ENCODE measurements around the gene TADA1. TPM values are rescaled to one million over a fixed set of nuclear protein-coding genes. Genes with fewer than 3 reads are reported as not detected.

Gene TADA1
- total RNA-seq, 1 experiment from 2014 or later: 16.6 TPM

DNA sequence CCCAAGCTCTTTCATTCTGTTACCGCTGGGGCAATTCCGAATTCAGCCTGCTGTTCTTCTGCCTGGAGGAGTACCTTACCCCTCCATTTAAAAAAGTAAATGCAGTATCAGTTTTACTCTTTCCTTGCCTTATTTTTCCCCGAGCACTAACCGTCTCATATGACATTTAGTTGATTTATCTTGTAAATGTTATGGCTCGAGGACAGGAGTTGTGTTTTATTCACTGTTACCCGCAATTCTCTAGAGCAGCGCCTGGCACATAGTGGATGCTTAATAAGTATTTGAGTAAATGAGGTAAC is 425 bp upstream of the TADA1 start (continued):
- TF ChIP-seq, protein P1, sequence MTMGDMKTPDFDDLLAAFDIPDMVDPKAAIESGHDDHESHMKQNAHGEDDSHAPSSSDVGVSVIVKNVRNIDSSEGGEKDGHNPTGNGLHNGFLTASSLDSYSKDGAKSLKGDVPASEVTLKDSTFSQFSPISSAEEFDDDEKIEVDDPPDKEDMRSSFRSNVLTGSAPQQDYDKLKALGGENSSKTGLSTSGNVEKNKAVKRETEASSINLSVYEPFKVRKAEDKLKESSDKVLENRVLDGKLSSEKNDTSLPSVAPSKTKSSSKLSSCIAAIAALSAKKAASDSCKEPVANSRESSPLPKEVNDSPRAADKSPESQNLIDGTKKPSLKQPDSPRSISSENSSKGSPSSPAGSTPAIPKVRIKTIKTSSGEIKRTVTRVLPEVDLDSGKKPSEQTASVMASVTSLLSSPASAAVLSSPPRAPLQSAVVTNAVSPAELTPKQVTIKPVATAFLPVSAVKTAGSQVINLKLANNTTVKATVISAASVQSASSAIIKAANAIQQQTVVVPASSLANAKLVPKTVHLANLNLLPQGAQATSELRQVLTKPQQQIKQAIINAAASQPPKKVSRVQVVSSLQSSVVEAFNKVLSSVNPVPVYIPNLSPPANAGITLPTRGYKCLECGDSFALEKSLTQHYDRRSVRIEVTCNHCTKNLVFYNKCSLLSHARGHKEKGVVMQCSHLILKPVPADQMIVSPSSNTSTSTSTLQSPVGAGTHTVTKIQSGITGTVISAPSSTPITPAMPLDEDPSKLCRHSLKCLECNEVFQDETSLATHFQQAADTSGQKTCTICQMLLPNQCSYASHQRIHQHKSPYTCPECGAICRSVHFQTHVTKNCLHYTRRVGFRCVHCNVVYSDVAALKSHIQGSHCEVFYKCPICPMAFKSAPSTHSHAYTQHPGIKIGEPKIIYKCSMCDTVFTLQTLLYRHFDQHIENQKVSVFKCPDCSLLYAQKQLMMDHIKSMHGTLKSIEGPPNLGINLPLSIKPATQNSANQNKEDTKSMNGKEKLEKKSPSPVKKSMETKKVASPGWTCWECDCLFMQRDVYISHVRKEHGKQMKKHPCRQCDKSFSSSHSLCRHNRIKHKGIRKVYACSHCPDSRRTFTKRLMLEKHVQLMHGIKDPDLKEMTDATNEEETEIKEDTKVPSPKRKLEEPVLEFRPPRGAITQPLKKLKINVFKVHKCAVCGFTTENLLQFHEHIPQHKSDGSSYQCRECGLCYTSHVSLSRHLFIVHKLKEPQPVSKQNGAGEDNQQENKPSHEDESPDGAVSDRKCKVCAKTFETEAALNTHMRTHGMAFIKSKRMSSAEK (CRISPR knock-in tag; IDR thresholded peaks at IDR 0.05; ENCODE audit: borderline replicate concordance): no peak
- no peak for TF ChIP-seq ZBTB21 (CRISPR knock-in tag; IDR thresholded peaks at IDR 0.05; ENCODE audit: borderline replicate concordance)
- TF ChIP-seq, protein P2, sequence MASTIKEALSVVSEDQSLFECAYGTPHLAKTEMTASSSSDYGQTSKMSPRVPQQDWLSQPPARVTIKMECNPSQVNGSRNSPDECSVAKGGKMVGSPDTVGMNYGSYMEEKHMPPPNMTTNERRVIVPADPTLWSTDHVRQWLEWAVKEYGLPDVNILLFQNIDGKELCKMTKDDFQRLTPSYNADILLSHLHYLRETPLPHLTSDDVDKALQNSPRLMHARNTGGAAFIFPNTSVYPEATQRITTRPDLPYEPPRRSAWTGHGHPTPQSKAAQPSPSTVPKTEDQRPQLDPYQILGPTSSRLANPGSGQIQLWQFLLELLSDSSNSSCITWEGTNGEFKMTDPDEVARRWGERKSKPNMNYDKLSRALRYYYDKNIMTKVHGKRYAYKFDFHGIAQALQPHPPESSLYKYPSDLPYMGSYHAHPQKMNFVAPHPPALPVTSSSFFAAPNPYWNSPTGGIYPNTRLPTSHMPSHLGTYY (CRISPR knock-in tag; IDR thresholded peaks at IDR 0.05): no peak

DNA sequence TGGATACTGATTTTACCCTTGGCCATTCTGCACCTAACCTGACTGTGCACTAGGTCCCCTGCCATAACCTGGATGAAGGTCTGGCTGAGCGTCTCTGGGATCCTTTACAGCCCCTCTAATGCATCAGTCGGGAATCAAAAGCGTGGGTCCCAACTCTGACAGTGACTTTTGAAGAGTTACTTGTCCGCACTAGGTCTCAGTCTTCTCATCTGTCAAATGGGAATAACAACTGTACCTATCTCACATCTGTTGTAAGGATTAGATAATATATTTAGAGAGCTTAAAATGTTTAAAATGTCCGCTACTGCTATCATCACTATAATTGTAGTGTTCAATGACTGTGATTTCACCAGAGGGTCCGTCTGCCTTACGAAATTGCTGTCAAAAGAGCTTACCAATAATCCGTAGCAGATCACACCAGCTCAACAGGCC is 746 bp downstream of the TADA1 start:
- Mint-ChIP-seq H3K9me3 (peaks cover 6% of the 10 kb centered on the region), H3K4me3 (peak overlapping the region; percentile 94), H3K4me1 (peaks cover 41% of the 10 kb centered on the region), H3K27me3 (ENCODE audit: low read depth) (peaks cover 2% of the 10 kb centered on the region; the same call in 1 of the 2 replicates), H3K27ac (peak overlapping the region; percentile 87), H3K36me3 (peaks cover 5% of the 10 kb centered on the region; the same call in 1 of the 2 replicates)
- ChIA-PET POLR2A (interaction anchor here (0.7 to 1.3 kb wide), 5 partner anchors 9 to 46 kb away, joined by 3 to 11 read pairs (median 4); partner anchors contain the start of gene POGK), CTCF (interaction anchor here (1.1 to 1.7 kb wide), 6 partner anchors 9 to 185 kb away, joined by 3 to 23 read pairs (median 10); partner anchors contain the start of gene POGK)
- DNase-seq (ENCODE audit: low spot score) (no peak), ATAC-seq (no peak)
- TF ChIP-seq GTF2I (CRISPR knock-in tag; conservative IDR thresholded peaks at IDR 0.05) (peak; percentile 42; the same call in 1 of the 2 replicates), MYBL2 (CRISPR knock-in tag; IDR thresholded peaks at IDR 0.05) (no peak), RELA (CRISPR knock-in tag; IDR thresholded peaks at IDR 0.05; ENCODE audit: borderline replicate concordance) (no peak)

DNA sequence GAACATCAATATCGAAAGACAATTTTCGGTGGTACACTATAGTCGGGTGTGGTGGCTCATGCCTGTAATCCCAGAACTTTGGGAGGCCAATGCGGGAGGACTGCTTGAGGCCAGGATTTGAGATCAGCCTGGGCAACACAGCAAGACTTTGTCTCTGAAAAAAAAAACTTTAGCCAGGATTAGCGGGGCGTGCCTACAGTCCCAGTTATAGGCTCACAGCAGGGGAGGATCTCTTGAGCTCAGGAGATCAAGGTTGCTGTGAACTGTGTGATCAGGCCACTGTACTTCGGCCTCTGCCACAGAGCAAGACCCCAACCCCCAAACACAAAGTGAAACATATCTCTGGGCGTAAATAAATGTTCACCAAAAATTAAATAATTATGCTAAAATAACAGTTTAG is 1.6 kb downstream of the TADA1 start:
- 0 out of 2 replicates have a peak, but pooled peaks have one; percentile 38 for TF ChIP-seq ZNF121 (CRISPR knock-in tag; IDR thresholded peaks at IDR 0.05)
- TF ChIP-seq, protein P3, sequence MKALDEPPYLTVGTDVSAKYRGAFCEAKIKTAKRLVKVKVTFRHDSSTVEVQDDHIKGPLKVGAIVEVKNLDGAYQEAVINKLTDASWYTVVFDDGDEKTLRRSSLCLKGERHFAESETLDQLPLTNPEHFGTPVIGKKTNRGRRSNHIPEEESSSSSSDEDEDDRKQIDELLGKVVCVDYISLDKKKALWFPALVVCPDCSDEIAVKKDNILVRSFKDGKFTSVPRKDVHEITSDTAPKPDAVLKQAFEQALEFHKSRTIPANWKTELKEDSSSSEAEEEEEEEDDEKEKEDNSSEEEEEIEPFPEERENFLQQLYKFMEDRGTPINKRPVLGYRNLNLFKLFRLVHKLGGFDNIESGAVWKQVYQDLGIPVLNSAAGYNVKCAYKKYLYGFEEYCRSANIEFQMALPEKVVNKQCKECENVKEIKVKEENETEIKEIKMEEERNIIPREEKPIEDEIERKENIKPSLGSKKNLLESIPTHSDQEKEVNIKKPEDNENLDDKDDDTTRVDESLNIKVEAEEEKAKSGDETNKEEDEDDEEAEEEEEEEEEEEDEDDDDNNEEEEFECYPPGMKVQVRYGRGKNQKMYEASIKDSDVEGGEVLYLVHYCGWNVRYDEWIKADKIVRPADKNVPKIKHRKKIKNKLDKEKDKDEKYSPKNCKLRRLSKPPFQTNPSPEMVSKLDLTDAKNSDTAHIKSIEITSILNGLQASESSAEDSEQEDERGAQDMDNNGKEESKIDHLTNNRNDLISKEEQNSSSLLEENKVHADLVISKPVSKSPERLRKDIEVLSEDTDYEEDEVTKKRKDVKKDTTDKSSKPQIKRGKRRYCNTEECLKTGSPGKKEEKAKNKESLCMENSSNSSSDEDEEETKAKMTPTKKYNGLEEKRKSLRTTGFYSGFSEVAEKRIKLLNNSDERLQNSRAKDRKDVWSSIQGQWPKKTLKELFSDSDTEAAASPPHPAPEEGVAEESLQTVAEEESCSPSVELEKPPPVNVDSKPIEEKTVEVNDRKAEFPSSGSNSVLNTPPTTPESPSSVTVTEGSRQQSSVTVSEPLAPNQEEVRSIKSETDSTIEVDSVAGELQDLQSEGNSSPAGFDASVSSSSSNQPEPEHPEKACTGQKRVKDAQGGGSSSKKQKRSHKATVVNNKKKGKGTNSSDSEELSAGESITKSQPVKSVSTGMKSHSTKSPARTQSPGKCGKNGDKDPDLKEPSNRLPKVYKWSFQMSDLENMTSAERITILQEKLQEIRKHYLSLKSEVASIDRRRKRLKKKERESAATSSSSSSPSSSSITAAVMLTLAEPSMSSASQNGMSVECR (CRISPR knock-in tag; IDR thresholded peaks at IDR 0.05; ENCODE audit: borderline replicate concordance): no peak
- H3K9me3 Mint-ChIP-seq: peaks cover 6% of the 10 kb centered on the region
- ATAC-seq (no peak), DNase-seq (ENCODE audit: low spot score) (no peak)
- peaks cover 2% of the 10 kb centered on the region; the same call in 1 of the 2 replicates for H3K27me3 Mint-ChIP-seq (ENCODE audit: low read depth)
- no peak overlapping the region for H3K27ac Mint-ChIP-seq
- CTCF ChIA-PET: no interaction called here
- POLR2A ChIA-PET: no interaction called here
- peaks cover 5% of the 10 kb centered on the region for H3K36me3 Mint-ChIP-seq
- peak overlapping the region; percentile 37; the same call in 1 of the 2 replicates for H3K4me3 Mint-ChIP-seq
- peaks cover 44% of the 10 kb centered on the region for H3K4me1 Mint-ChIP-seq

DNA sequence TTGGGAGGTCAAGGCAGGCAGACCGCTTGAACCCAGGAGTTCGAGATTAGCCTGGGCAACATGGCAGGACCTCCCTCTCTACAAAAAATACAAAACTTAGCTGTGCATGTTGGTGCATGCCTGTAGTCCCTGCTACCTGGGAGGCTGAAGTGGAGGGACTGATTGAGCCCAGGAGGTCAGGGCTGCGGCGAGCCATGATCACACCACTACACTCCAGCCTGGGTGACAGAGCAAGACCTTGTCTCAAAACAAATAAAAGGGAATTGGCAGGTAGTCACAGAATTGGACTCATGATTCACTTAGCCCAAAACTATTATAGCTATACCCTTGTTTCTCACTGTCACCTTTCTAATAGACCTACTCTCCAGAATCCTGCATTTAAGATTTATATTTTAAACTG is 5.5 kb downstream of the TADA1 start:
- no peaks in the 10 kb centered on the region for H3K27me3 Mint-ChIP-seq (ENCODE audit: low read depth)
- ChIA-PET CTCF (no interaction called here), POLR2A (no interaction called here)
- peaks cover 45% of the 10 kb centered on the region for H3K4me1 Mint-ChIP-seq
- H3K36me3 Mint-ChIP-seq: peaks cover 35% of the 10 kb centered on the region
- no peak overlapping the region for H3K27ac Mint-ChIP-seq
- no peak overlapping the region for H3K4me3 Mint-ChIP-seq
- DNase-seq (ENCODE audit: low spot score) (no peak), ATAC-seq (no peak)
- 0 out of 2 replicates have a peak, but pooled peaks cover 3% of the 10 kb centered on the region for H3K9me3 Mint-ChIP-seq
- TF ChIP-seq, protein P4, sequence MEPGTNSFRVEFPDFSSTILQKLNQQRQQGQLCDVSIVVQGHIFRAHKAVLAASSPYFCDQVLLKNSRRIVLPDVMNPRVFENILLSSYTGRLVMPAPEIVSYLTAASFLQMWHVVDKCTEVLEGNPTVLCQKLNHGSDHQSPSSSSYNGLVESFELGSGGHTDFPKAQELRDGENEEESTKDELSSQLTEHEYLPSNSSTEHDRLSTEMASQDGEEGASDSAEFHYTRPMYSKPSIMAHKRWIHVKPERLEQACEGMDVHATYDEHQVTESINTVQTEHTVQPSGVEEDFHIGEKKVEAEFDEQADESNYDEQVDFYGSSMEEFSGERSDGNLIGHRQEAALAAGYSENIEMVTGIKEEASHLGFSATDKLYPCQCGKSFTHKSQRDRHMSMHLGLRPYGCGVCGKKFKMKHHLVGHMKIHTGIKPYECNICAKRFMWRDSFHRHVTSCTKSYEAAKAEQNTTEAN (CRISPR knock-in tag; IDR thresholded peaks at IDR 0.05): no peak
- TF ChIP-seq GTF2I (CRISPR knock-in tag; conservative IDR thresholded peaks at IDR 0.05): no peak
- TF ChIP-seq, protein P5, sequence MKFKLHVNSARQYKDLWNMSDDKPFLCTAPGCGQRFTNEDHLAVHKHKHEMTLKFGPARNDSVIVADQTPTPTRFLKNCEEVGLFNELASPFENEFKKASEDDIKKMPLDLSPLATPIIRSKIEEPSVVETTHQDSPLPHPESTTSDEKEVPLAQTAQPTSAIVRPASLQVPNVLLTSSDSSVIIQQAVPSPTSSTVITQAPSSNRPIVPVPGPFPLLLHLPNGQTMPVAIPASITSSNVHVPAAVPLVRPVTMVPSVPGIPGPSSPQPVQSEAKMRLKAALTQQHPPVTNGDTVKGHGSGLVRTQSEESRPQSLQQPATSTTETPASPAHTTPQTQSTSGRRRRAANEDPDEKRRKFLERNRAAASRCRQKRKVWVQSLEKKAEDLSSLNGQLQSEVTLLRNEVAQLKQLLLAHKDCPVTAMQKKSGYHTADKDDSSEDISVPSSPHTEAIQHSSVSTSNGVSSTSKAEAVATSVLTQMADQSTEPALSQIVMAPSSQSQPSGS (CRISPR knock-in tag; IDR thresholded peaks at IDR 0.05; ENCODE audit: borderline replicate concordance, low read depth): no peak
- TF ChIP-seq IRF2 (CRISPR knock-in tag; IDR thresholded peaks at IDR 0.05; ENCODE audit: borderline replicate concordance, low read depth): no peak
- no peak for TF ChIP-seq OVOL2 (CRISPR knock-in tag; IDR thresholded peaks at IDR 0.05; ENCODE audit: borderline replicate concordance)
- no peak for TF ChIP-seq ZNF219 (CRISPR knock-in tag; IDR thresholded peaks at IDR 0.05; ENCODE audit: borderline replicate concordance)
- TF ChIP-seq, protein P6, sequence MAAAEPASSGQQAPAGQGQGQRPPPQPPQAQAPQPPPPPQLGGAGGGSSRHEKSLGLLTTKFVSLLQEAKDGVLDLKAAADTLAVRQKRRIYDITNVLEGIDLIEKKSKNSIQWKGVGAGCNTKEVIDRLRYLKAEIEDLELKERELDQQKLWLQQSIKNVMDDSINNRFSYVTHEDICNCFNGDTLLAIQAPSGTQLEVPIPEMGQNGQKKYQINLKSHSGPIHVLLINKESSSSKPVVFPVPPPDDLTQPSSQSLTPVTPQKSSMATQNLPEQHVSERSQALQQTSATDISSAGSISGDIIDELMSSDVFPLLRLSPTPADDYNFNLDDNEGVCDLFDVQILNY (CRISPR knock-in tag; IDR thresholded peaks at IDR 0.05): no peak
